GM10248 (cell line): ENCODE results near the gene BBS2.

Source experiments
- CTCF ChIA-PET: fragments of 300-600 bp; sonication (Branson Sonifier 250); formaldehyde crosslinking; extraction: SDS; loops from one replicate; lab custom pipeline; 2021; ENCODE audit warnings: antibody characterized with exemption; lab: Yijun Ruan, JAX
- POLR2A ChIA-PET: fragments of 350-650 bp; sonication (Branson Sonifier 250); formaldehyde crosslinking; extraction: SDS; loops from one replicate; lab custom pipeline; 2020; ENCODE audit warnings: antibody characterized with exemption; lab: Yijun Ruan, JAX
- DNase-seq: peaks from one replicate; pipeline ENCODE4 v3.0.0; 2012; ENCODE audit errors: extremely low spot score
- TF ChIP-seq, protein P1 (sequence below): IDR thresholded peaks from 2 replicates; pipeline ENCODE4 v1.5.1; 2012; ENCODE audit warnings: mild to moderate bottlenecking, low read depth; ENCODE audit errors: extremely low read depth, missing control alignments, control extremely low read depth

BBS2 gene

DNA sequence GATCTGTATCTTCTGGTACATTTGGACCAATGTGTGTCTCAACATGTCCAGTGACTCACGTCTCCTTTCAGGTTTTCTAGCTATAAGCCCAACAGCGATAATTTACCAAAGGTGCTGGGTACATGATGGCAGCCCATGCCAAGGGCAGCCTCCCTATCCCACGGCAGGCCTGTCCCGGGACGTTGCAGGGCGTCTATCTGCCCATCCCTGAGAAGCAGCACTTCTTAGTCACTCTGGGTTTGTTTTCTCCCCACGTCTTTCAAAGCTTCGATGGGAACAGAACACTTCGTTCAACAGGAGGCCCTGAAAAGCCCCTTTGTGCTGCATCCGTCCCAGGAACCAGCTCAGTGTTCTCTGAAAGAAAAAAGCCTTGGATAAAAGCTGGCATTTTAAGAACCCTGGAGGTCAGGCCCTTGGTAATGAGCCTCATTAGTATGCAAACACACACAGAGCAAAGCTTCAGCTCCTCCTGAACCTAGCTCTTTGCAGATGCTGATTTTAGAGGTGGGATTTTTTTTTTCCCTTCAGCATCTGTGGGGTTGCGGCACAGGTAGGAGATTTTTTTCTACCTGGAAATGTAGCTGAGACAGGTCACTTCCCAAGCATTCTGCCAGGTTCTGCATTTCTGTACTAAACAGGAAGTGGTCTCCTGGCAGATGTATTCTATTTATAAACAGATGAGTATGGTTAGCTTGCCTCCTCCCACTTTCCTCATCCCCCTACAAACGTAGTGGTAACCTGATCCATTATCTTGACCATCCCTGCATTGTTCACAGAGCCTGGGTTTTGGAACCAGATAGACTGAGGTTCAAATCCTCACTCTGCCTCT, 27.5 kb upstream of the BBS2 start:
- ChIA-PET CTCF (interaction anchor here (0.8 to 1.5 kb wide), 6 partner anchors 14 to 292 kb away, joined by 3 to 4 read pairs (median 3); no protein-coding TSS in a partner anchor), POLR2A (no interaction called here)

DNA sequence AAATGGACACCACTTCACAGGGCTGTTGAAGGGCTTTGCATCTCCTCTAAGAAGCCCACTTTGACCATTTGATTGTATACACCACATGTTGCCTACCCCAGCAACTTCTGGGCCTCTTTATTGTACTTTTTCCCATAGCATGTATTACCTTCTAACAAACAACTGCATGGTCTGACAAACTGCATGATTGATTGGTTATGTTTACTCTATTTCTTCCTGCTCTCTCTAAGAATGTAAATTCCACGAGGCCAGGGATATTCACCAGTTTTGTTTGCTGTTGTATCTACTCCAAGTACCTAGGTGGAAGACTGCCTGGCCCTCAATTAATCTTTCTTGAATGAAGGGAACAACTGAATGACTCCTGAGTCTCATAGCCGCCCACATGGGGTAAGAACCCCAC, 22.2 kb upstream of the BBS2 start:
- ChIA-PET POLR2A (no interaction called here), CTCF (interaction anchor here (1.5 kb wide), 1 partner anchor 16 kb away, joined by 3 read pairs; no protein-coding TSS in a partner anchor)
- no peak for DNase-seq
- TF ChIP-seq, protein P1, sequence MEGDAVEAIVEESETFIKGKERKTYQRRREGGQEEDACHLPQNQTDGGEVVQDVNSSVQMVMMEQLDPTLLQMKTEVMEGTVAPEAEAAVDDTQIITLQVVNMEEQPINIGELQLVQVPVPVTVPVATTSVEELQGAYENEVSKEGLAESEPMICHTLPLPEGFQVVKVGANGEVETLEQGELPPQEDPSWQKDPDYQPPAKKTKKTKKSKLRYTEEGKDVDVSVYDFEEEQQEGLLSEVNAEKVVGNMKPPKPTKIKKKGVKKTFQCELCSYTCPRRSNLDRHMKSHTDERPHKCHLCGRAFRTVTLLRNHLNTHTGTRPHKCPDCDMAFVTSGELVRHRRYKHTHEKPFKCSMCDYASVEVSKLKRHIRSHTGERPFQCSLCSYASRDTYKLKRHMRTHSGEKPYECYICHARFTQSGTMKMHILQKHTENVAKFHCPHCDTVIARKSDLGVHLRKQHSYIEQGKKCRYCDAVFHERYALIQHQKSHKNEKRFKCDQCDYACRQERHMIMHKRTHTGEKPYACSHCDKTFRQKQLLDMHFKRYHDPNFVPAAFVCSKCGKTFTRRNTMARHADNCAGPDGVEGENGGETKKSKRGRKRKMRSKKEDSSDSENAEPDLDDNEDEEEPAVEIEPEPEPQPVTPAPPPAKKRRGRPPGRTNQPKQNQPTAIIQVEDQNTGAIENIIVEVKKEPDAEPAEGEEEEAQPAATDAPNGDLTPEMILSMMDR: no peak

More for the DNA sequence above, 27.5 kb upstream of the BBS2 start:
- TF ChIP-seq, protein P1: no peak
- DNase-seq: no peak

DNA sequence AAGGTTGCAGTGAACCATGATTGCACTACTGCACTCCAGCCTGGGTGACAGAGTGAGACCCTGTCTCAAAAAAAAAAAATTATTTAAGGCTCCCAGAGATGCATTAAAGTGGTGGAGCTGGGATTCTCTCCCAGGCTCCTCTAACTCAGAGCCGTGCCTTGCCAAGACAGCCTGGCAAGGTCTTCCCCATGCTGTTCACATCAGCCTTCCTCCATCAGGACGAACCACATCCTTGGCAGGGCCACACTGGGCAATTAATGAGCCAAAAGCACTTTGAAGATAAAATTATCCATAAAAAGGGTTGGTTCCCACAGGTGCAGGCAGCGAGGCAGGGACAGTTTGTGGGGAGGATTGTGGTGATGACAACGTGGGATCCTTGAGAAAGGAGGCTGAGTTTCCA, 19.8 kb upstream of the BBS2 start:
- TF ChIP-seq, protein P1: no peak
- ChIA-PET POLR2A (no interaction called here), CTCF (no interaction called here)
- DNase-seq: no peak

DNA sequence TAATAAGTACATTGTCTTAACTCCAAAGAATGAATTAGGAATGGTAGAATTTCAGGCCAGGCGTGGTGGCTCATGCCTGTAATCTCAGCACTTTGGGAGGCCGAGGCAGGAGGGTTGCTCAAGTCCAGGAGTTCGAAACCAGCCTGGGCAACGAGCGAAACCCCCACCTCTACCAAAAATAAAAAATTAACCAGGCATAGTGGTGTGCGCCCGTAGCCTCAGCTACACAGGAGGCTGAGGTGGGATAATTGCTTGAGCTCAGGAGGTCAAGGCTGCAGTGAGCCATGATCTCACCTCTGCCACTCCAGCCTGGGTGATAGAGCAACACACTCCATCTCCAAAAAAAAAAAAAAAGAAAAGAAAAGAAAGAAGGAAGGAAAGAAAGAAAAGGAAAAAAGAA, 18.5 kb upstream of the BBS2 start:
- POLR2A ChIA-PET: no interaction called here
- TF ChIP-seq, protein P1: no peak
- CTCF ChIA-PET: no interaction called here
- no peak for DNase-seq

DNA sequence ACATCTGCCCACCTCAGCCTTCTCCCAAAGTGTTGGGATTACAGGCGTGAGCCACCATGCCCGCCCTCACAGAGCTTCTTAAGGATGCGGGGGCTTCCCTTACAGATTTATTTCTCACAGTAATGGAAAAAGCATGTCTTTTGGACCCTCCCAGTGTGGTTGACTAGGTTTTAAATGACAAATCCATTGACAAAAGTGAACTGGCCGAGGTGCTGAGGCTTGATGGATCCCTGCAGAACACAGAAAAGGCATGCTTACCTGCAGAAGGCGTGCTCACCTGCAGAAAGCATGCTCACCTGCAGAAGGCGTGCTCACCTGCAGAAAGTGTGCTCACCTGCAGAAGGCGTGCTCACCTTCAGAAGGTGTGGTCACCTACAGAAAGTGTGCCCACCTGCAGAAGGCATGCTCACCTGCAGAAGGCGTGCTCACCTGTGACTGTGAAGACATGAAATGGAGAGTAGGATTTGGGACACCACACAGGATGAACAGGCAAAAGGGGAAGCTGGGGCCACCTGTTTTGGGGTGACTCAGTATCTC, 15.1 kb upstream of the BBS2 start:
- DNase-seq: no peak
- CTCF ChIA-PET: interaction anchor here (1.6 kb wide), 1 partner anchor 27 kb away, joined by 3 read pairs; no protein-coding TSS in a partner anchor
- POLR2A ChIA-PET: no interaction called here
- TF ChIP-seq, protein P1: no peak

DNA sequence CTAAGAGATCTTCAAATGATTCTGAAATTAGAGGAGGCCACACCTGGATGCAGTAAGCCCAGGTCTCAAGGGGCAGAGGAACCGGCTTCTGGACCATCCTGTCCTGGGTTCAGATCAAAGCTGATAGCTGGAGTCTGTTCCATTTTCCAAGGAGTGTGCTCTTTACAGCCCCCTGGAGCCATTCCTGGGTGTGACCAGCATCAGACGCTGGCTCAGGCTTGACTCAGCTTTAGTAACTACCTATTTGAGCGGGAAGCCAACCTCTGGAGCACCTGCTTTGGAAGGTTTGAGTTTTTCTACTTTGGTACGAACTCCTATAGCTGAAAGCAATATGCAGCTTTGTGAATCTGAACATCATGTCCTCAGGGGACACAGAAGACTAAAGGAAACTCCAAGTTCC, 12.9 kb upstream of the BBS2 start:
- ChIA-PET CTCF (interaction anchor here (0.9 to 1.4 kb wide), 3 partner anchors 11 to 170 kb away, joined by 3 to 5 read pairs (median 3); no protein-coding TSS in a partner anchor), POLR2A (no interaction called here)
- no peak for DNase-seq
- TF ChIP-seq, protein P1: no peak
